GM12878 (cell line): Measurements from ENCODE around the gene GGCX. TPM values are rescaled to one million over a fixed set of nuclear protein-coding genes. Genes with fewer than 3 reads are reported as not detected.

ENCODE experiments used
- ATAC-seq: fragments of 200-7000 bp; cut with Tn5 transposase; 3 replicates; pipeline ENCODE4 v1.9.1; 2020; ENCODE audit warnings: mild to moderate bottlenecking, moderate library complexity
- BruUV-seq: library from RNA; stranded (reverse); fragments of 400-500 nt; replicated peaks from 2 replicates; lab custom pipeline; 2021; lab: Mats Ljungman, UMichigan
- CTCF ChIA-PET: fragments of 300-600 bp; sonication (Branson Sonifier 250); formaldehyde crosslinking; extraction: SDS; loops from one replicate; lab custom pipeline; 2021; ENCODE audit warnings: inconsistent platforms; lab: Yijun Ruan, JAX
- POLR2A ChIA-PET: fragments of 350-600 bp; formaldehyde crosslinking; extraction: SDS; loops from one replicate; lab custom pipeline; 2021; ENCODE audit warnings: inconsistent platforms; lab: Charles Lee
- RAD21 ChIA-PET: fragments of 300-600 bp; sonication (Branson Sonifier 250); formaldehyde crosslinking; loops from one replicate; lab custom pipeline; 2023; ENCODE audit warnings: antibody characterized with exemption; ENCODE audit not compliant: unreplicated experiment; lab: Charles Lee
- SMC1A ChIA-PET: fragments of 300-600 bp; sonication (Branson Sonifier 250); formaldehyde crosslinking; loops from one replicate; lab custom pipeline; 2023; ENCODE audit not compliant: unreplicated experiment, uncharacterized antibody; lab: Charles Lee
- DNase-seq: peaks from one replicate; pipeline ENCODE4 v3.0.0-alpha.2; 2011; ENCODE audit warnings: low read depth, low spot score
- FAIRE-seq: peaks from 3 replicates; lab custom pipeline; 2011; peaks lifted over from hg19 to GRCh38; lab: Jason Lieb, UNC
- H2AFZ ChIP-seq: 2 replicates; pipeline ENCODE4 v1.6.0; 2011; ENCODE audit warnings: low read depth, low read length, control low read depth; ENCODE audit not compliant: control insufficient read depth
- H3K27ac ChIP-seq: 2 replicates; pipeline ENCODE4 v1.5.1; 2011; ENCODE audit warnings: control low read depth; ENCODE audit not compliant: control insufficient read depth, insufficient read depth
- H3K27me3 ChIP-seq, 2 experiments: replicated peaks in 1 of 2; 2 replicates each; pipeline versions ENCODE4 v1.6.0 to v1.6.1; 2011; ENCODE audit warnings: low read length in 1 of 2; ENCODE audit not compliant: control insufficient read depth in 2 of 2, insufficient read depth in 2 of 2
- H3K36me3 ChIP-seq, 2 experiments: 2 replicates each; pipeline ENCODE4 v1.5.1; 2011; ENCODE audit warnings: low read length in 1 of 2; ENCODE audit not compliant: control insufficient read depth in 2 of 2, insufficient read depth in 2 of 2
- H3K4me1 ChIP-seq: 2 replicates; pipeline ENCODE4 v1.6.1; 2011; ENCODE audit warnings: mild to moderate bottlenecking, low read length, moderate library complexity, mixed read lengths; ENCODE audit not compliant: control insufficient read depth, insufficient read depth
- H3K4me2 ChIP-seq: 2 replicates; pipeline ENCODE4 v1.6.0; 2011; ENCODE audit warnings: control low read depth; ENCODE audit not compliant: control insufficient read depth, insufficient read depth
- H3K4me3 ChIP-seq: fragments of 200-600 bp; sonication (generic); 2 replicates; pipeline ENCODE4 v1.5.1; 2016
- H3K79me2 ChIP-seq: 2 replicates; pipeline ENCODE4 v1.6.0; 2011; ENCODE audit warnings: low read length; ENCODE audit not compliant: control insufficient read depth, insufficient read depth
- H3K9ac ChIP-seq: 2 replicates; pipeline ENCODE4 v1.8.0; 2011; ENCODE audit warnings: low read length, control low read depth, mixed read lengths; ENCODE audit not compliant: control insufficient read depth, insufficient read depth
- H3K9me3 ChIP-seq: replicated peaks from 3 replicates; pipeline ENCODE4 v1.5.1; 2011; ENCODE audit warnings: mild to moderate bottlenecking, low read length; ENCODE audit not compliant: control insufficient read depth, insufficient read depth
- H4K20me1 ChIP-seq: 2 replicates; pipeline ENCODE4 v1.6.0; 2011; ENCODE audit not compliant: control insufficient read depth, insufficient read depth
- ATF3 ChIP-seq: IDR thresholded peaks from 2 replicates; pipeline ENCODE4 v1.6.1; 2011; ENCODE audit warnings: low read depth, mild to moderate bottlenecking, low read length, moderate library complexity, borderline replicate concordance; ENCODE audit errors: extremely low read depth
- BHLHE40 ChIP-seq, 2 experiments: fragments of 450-650 bp in 1 of 2; IDR thresholded peaks; 2 replicates each; pipeline ENCODE4 v1.6.1; 2011 to 2017; ENCODE audit warnings: low read depth in 2 of 2, borderline replicate concordance in 1 of 2, improper control_type of control experiment in 1 of 2, low read length in 1 of 2, mild to moderate bottlenecking in 1 of 2
- BMI1 ChIP-seq: fragments of 450-650 bp; IDR thresholded peaks from 2 replicates; pipeline ENCODE4 v1.6.1; 2016; ENCODE audit warnings: mild to moderate bottlenecking, moderate library complexity, borderline replicate concordance
- CREM ChIP-seq: IDR thresholded peaks from 2 replicates; pipeline ENCODE4 v1.6.1; 2014; ENCODE audit warnings: antibody characterized with exemption, low read depth
- GABPA ChIP-seq: IDR thresholded peaks from 2 replicates; pipeline ENCODE4 v1.6.1; 2014; ENCODE audit warnings: antibody characterized with exemption, low read depth, mild to moderate bottlenecking, inconsistent platforms
- IRF3 ChIP-seq: fragments of 450-650 bp; IDR thresholded peaks from 2 replicates; pipeline ENCODE4 v1.6.1; 2014; ENCODE audit warnings: mild to moderate bottlenecking
- IRF5 ChIP-seq: fragments of 450-650 bp; IDR thresholded peaks from 2 replicates; pipeline ENCODE4 v1.6.1; 2017; ENCODE audit warnings: borderline replicate concordance
- NR2F1 ChIP-seq: fragments of 450-650 bp; conservative IDR thresholded peaks from 2 replicates; pipeline ENCODE4 v1.6.1; 2017; ENCODE audit warnings: mild to moderate bottlenecking
- SIN3A ChIP-seq: IDR thresholded peaks from 2 replicates; pipeline ENCODE4 v1.6.1; 2012; ENCODE audit warnings: low read depth, low read length, improper control_type of control experiment
- TARDBP ChIP-seq: IDR thresholded peaks from 2 replicates; pipeline ENCODE4 v1.6.1; 2016; ENCODE audit warnings: borderline replicate concordance
- ZBTB11 ChIP-seq: fragments of 450-650 bp; formaldehyde crosslinking; IDR thresholded peaks from 2 replicates; pipeline ENCODE4 v1.5.0; 2022; ENCODE audit warnings: mild to moderate bottlenecking, missing genetic modification characterization
- WGBS: methylation state at CpG from one replicate; pipeline ENCODE4 v1.1.6; 2016; ENCODE audit warnings: low lambda C conversion rate; ENCODE audit not compliant: insufficient replicate concordance, insufficient coverage; ENCODE audit errors: missing lambda C conversion rate; 5-methylcytosine and 5-hydroxymethylcytosine counted together
- in situ Hi-C: fragments of 300-500 bp; cut with MboI; formaldehyde crosslinking; loops from 9 replicates; pipeline ENCODE4 v1.14.3; 2018; ENCODE audit warnings: mixed read lengths
- intact Hi-C: fragments of 100-400 bp; cut with micrococcal nuclease; formaldehyde crosslinking; loops from one replicate; pipeline ENCODE4 v1.14.2; 2022; ENCODE audit not compliant: unreplicated experiment
- polyA plus RNA-seq, 11 experiments: library from polyadenylated mRNA; depleted of rRNA in 4 of 11; unstranded in 6 of 11; stranded (reverse) in 5 of 11; fragments of >200 nt; fragmentation: Nextera tagmentation in 4 of 11; fragmentation: Illumina TruSeq in 1 of 11; extraction: Ambion mirVana in 4 of 11; extraction: Trizol in 1 of 11; gene quantifications; 1 replicate in 1 of 11; 2 replicates in 10 of 11; pipeline versions ENCODE4 v1.2.1 to v1.2.3, GENCODE V29; 2011 to 2016; ENCODE audit warnings: inconsistent platforms in 2 of 11, missing spikeins in 2 of 11, low read depth in 1 of 11
- total RNA-seq, 4 experiments: library from RNA; depleted of rRNA in 3 of 4; stranded (reverse); fragments of >200 nt in 3 of 4; fragmentation: Illumina TruSeq in 1 of 4; extraction: Trizol in 1 of 4; gene quantifications; 2 replicates each; pipeline versions ENCODE4 v1.2.1 to v1.2.3, GENCODE V29; 2013 to 2021

Gene GGCX
- total and polyA plus RNA-seq, 10 of the 15 experiments (the other 5 are each of a cell fraction or from before 2014, with no cell fraction given) = 18.1 to 52.7 (median 25.0) TPM

GRCh38 chr2:85525567-85525966, 35.7 kb downstream of the GGCX start:
- FAIRE-seq = no peak
- 42% methylated on average over 4 of the region's 4 CpGs for WGBS
- BruUV-seq = no TSS peak

More at GRCh38 chr2:85525567-85525966, 35.7 kb downstream of the GGCX start:
- H3K36me3 ChIP-seq = no peaks in the 10 kb centered on the region
- ChIA-PET SMC1A (no interaction called here), POLR2A (no interaction called here), CTCF (no interaction called here), RAD21 (no interaction called here)
- no peak overlapping the region for H3K4me2 ChIP-seq
- H3K4me1 ChIP-seq = no peaks in the 10 kb centered on the region; the same call in 1 of the 2 replicates
- H3K79me2 ChIP-seq = no peaks in the 10 kb centered on the region
- no peaks in the 10 kb centered on the region for H4K20me1 ChIP-seq
- no peaks in the 10 kb centered on the region for H3K9me3 ChIP-seq
- H3K27me3 ChIP-seq = no peaks in the 10 kb centered on the region; a peak in 1 of 4 replicates
- no peak overlapping the region for H2AFZ ChIP-seq
- in situ Hi-C loops (no loop called here), intact Hi-C loops (no loop called here)
- H3K27ac ChIP-seq = no peak overlapping the region
- no peak for DNase-seq
- no peak overlapping the region for H3K9ac ChIP-seq
- no peak overlapping the region for H3K4me3 ChIP-seq
- TF ChIP-seq NR2F1 = no peak
- no peak for TF ChIP-seq GABPA
- TF ChIP-seq BMI1 = no peak
- TF ChIP-seq IRF5 = no peak
- TF ChIP-seq TARDBP = no peak
- no peak for TF ChIP-seq BHLHE40 (IDR thresholded peaks at IDR 0.05; ENCODE audit: borderline replicate concordance in 1 of 2, low read depth in 2 of 2, low read length in 1 of 2)
- TF ChIP-seq SIN3A = no peak
- TF ChIP-seq ZBTB11 (CRISPR knock-in tag) = no peak
- TF ChIP-seq IRF3 = no peak
- TF ChIP-seq ATF3 = no peak
- no peak for TF ChIP-seq CREM
- TF ChIP-seq, all 136 proteins: peak for 0
- ATAC-seq = no peak
